ENCODE data around the gene TMEM134.
"Not testable (repeated sequence)": the region's sequence is repeated elsewhere in the genome, so short reads cannot be mapped to it uniquely, and the experiment has no call there.

Gene TMEM134

GRCh38 chr11:67484847-67485311 lies 15.8 kb upstream of the TMEM134 start:
- DNase-seq, result no peak

- no peak for DNase-seq
Measured at GRCh38 chr11:67483831-67484665, 15.0 kb upstream of the TMEM134 start.

DNA sequence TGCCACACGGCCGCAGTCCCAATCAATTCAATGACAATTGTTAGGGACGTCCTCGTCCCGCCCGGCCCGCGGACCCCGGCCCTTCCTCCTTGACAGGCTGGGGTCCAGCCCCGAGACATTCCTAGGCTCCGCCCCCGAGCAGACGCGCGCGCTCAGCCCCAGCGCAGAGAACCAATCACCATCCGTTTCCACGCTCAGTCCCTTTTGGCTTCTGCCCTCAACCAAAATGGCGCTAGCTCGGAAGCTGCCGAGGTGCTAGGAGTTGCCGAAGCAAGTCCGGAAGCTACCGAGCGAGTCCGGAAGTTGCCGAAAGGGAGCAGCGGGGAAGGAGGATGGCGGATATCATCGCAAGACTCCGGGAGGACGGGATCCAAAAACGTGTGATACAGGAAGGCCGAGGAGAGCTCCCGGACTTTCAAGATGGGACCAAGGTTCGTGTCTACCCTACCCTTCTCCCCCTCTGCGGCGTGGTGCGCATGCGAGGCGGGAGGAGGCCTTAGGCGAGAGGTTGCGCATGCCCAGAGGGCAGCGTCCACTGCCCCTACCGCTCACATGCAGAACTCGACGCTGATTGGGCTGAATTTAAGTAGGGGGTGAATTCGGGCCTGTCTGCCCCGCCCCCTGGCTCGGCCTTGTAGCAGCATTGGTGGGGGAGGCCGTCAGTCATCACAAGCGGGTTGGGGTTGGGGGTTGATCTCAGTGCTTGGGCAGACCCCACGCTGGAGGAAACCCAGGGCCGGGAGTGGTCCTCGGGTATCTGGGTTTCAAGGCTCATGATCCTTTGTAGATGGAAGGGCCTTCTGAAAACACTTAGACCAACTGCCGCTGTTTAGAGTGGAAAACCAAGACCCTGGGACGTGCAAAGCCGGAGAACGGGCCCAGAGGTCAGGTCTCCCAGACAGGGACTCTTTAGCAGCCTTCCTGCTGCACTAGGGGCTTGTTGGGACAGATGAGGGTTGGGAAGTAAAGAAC lies 14.1 kb upstream of the TMEM134 start, which contains the start of gene AIP:
Gene AIP (plus strand): TSS at position 200 of the 972 bp plus-strand sequence. CDS start 133 bp downstream, at position 333.
- peak; percentile 96 for DNase-seq

DNA sequence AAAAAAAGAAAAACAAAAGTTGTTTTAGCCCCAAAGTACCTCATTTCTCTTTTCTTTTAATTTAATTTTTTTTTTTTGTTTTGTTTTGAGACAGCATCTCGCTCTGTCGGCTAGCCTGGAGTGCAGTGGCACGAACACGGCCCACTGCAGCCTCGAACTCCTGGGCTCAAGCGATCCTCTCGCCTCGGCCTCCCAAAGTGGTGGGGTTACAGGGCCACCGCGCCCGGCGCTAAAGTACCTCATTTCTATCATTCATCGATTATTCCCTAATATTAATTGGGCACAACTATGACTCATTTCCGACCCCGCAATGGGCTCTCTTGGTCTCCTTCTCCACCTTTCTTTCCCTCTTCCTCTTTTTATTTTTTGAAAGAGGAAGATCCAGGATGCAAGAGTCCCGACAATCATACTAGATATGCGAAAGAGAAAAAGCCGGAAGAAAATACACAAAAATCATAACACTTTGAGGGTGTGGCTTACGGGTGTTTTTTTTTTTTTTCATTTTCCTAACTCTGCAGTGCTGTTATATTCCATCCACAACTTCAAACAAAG lies 13.3 kb upstream of the TMEM134 start:
- DNase-seq, result no peak

DNA sequence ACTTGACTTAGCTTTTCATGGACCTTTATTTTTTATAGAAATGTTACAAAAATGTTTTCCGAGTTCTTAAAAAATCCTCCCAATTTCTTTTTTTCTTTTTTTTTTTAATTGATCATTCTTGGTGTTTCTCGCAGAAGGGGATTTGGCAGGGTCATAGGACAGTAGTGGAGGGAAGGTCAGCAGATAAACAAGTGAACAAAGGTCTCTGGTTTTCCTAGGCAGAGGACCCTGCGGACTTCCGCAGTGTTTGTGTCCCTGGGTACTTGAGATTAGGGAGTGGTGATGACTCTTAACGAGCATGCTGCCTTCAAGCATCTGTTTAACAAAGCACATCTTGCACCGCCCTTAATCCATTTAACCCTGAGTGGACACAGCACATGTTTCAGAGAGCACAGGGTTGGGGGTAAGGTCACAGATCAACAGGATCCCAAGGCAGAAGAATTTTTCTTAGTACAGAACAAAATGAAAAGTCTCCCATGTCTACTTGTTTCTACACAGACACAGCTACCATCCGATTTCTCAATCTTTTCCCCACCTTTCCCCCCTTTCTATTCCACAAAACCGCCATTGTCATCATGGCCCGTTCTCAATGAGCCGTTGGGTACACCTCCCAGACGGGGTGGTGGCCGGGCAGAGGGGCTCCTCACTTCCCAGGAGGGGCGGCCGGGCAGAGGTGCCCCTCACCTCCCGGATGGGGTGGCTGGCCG lies 8.4 kb upstream of the TMEM134 start:
- DNase-seq, result not testable (repeated sequence)

GRCh38 chr11:67476692-67477091 lies 7.6 kb upstream of the TMEM134 start:
- DNase-seq, result not testable (repeated sequence)

DNA sequence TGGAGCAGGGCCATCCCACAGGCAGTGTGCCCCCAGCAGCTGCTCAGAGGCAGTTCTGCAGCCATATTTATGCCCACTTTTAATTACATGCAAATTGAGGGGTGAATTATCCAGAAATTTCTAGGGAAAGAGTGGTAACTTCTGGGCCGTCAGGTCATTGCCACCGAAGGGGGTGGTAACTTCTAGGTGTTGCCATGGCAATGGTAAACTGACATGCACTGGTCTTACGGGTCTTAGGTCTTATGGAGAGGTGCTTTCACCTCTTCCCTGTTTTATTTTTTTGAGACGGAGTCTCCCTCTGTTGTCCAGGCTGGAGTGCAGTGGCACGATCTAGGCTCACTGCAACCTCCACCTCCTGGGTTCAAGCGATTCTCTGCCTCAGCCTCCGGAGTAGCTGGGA lies 3.8 kb upstream of the TMEM134 start:
- DNase-seq, result no peak

- no peak for DNase-seq
Measured at GRCh38 chr11:67470337-67471002, 1.4 kb upstream of the TMEM134 start.

DNA sequence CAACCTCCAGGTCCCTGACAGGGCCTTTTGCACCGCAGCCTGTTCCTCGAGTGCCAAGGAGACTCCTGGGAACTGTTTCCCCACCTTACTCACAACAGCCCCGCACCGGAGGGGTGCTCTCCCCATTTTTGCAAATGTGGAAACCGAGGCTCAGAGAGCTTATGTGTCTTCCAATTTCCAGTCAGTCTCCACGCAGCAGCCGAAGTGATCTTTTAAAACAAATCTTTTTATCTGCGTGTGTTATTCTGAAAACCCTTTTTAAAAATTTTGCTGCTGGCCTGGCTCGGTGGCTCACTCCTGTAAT lies 409 bp upstream of the TMEM134 start:
- no peak for DNase-seq

GRCh38 chr11:67468456-67468758 lies 644 bp downstream of the TMEM134 start:
- DNase-seq, result no peak

GRCh38 chr11:67468056-67468455 lies 995 bp downstream of the TMEM134 start:
- DNase-seq, result no peak

- DNase-seq, result no peak
Measured at GRCh38 chr11:67466962-67467771, 1.9 kb downstream of the TMEM134 start.

DNA sequence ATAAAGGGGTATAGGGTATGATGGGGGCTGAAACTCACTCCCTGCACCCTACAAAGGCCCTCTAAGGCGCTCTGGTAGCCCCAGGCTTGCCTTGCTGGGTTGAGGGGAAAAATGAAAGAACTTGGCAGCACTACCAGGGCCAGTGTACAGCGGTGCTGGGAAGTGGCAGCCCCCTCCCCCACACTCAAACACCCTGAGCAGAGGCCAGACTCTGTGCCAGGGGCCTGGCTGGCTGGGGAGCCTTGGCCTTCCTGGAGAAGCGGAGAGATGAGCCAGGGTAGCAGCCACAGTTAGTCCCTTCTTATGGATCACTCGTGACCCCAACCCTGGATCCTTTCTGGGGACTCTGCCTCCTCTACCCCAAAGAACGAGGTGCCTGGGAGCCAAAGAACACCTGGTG lies 2.7 kb downstream of the TMEM134 start:
- DNase-seq, result no peak

DNA sequence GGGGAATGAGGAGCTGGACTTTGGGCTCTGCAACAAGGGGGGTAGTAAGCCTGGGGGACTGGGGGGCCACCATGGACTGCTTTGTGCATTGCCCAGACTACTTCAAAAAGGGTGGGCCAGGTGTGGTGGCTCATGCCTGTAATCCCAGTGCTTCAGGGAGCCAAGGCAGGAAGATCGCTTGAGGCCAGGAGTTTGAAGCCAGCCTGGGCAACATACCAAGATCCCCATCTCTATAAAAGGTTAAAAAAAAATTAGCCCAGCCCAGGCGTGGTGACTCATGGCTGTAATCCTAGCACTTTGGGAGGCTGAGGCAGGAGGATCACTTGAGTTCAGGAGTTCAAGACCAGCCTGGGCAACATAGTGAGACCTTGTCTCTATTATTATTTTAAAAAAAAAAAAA lies 3.5 kb downstream of the TMEM134 start:
- DNase-seq, result not testable (repeated sequence)

DNA sequence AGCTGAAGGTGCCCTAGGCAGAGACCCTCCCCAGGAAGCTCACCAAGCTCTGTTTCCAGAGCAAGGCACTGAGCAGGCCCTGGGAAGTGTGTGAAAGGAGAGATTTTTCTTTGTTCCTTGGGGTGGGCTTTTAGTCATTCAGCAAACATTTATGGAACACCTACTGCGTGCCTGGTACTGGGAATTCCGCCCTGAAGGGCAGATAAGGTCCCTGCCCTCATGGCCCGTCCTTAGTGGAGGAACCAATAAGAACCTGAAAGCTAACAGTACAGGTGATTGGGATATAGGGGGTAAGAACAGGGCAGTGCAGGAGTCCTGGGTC lies 3.9 kb downstream of the TMEM134 start:
- no peak for DNase-seq

DNA sequence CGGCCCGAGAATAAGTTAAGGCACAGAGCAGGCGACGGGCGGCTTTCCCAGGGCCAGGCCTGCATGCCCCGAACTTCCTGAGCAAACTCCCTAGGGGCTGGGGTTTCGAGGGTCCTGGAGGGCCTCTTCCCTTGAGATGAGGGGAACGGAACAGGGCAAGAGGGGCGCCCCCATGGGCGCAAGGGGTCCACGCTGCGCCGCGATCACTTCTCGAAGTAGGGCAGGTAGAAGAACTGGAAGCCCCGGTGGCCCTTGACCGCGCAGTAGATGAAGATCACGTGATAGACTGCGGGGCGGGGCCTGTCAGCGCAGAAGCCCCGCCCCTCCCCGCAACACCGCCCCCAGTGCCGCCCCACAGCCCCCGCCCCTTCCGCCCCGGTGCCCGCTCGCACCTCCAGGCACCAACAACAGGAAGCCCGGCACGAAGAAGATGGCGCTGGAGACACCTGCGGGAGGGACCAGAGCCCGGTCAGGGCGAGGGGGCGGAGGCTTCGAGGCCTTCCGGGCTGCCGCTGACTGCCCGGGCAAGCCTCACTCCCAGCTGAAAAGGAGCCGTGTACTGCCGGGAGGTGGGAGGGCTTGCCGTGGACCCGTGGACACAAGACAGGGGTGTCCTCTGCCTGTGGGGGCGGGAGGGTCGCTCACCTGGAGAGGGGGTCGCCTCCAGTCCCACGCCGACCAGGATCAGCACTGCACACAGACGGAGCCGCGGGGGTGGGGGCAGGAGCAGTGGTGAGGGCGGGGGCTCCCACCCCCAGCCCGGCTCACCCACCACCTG lies 4.5 kb downstream of the TMEM134 start:
- DNase-seq, result peak; percentile 33

DNA sequence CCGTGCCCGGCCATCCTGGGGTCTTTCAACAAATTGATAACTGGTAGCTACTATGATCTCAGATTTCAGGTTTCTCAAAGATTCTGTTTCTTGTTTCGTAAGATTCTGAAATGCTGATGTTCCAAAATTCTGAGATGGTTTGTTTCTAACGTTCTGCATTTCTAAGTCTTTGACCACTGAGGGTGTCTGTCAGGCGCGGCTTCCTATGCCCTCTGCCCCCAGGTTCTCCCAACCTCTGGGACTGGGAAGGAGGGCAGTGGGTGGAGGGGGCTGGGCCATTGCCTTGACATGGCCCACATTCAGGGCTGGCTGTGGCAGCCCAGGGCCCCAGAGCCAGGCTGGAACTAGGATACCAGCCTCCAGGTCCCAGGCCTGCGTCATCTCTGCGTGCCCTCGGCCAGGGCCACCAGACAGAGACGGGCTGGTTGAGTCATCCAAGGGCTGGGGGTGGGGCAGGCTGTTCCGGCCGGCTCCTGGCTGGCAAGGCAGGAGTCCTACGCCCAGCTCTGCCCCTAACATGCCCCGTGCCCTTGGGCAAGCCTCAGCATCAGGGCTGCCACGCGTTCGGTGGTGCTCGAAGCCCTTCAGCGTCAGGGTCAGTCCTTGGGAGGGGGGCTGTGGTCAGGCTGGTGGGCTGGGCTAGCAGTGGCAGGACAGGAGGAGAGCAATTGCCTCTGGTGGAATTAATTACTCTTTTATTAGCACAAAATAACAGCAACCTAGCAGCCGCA lies 5.2 kb downstream of the TMEM134 start:
- no peak for DNase-seq

- no peak for DNase-seq
Measured at GRCh38 chr11:67463186-67463585, 5.9 kb downstream of the TMEM134 start.

DNA sequence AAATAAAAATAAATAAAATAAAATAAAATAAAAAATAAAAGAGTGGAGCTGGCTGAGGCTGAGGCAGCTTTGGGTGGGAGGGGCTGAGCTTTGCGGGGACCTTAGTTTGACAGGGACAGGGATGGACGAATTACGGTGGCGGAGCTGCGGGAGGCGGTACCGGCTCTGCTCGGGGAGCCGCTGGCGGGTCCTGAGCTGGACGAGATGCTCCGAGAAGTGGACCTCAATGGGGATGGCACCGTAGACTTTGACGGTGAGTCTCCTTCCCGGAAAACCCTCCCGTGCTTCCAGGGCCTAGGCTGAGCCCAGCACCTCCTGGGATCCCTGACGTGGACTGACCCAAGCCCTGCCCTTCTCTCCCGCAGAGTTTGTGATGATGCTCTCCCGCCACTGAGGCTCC lies 10.8 kb downstream of the TMEM134 start:
- DNase-seq, result no peak

GRCh38 chr11:67457453-67457852 lies 11.6 kb downstream of the TMEM134 start:
- no peak for DNase-seq
